T-helper 2 cell (primary cell): Measurements from ENCODE around the gene MCC.

Experiments used
- DNase-seq, 5 experiments: peaks; one replicate each; pipeline versions ENCODE4 v3.0.0 to v3.0.0-alpha.2; 2012 to 2022

The MCC gene

GRCh38 chr5:113020461-113021273, 467.6 kb downstream of the MCC start:
- peak in 2 of 5 experiments; percentile 8 to 92 for DNase-seq

GRCh38 chr5:113017881-113018635, 470.2 kb downstream of the MCC start:
- DNase-seq = peak in 1 of 5 experiments; percentile 75

- no peak for DNase-seq
Observed at GRCh38 chr5:113005454-113005853, 482.8 kb downstream of the MCC start.

- DNase-seq = no peak
Observed at GRCh38 chr5:113003763-113004162, 484.5 kb downstream of the MCC start.

GRCh38 chr5:113002423-113002822, 485.8 kb downstream of the MCC start:
- DNase-seq = no peak

GRCh38 chr5:113000466-113000865, 487.8 kb downstream of the MCC start:
- DNase-seq = no peak

GRCh38 chr5:112998296-112998695, 490.0 kb downstream of the MCC start:
- DNase-seq = no peak

GRCh38 chr5:112996830-112997374, 491.4 kb downstream of the MCC start:
- no peak for DNase-seq

GRCh38 chr5:112995764-112996618, 492.3 kb downstream of the MCC start:
- DNase-seq = peak; percentile 24 to 66 (median 59)

GRCh38 chr5:112986224-112986623, 502.0 kb downstream of the MCC start:
- no peak for DNase-seq

GRCh38 chr5:112983363-112983762, 504.9 kb downstream of the MCC start:
- no peak for DNase-seq

- DNase-seq = no peak
Observed at GRCh38 chr5:112979723-112980122, 508.5 kb downstream of the MCC start.

GRCh38 chr5:112978836-112979235, 509.4 kb downstream of the MCC start:
- DNase-seq = no peak

GRCh38 chr5:112977440-112977861, 510.8 kb downstream of the MCC start:
- no peak for DNase-seq

GRCh38 chr5:112976432-112977309, 511.6 kb downstream of the MCC start, which contains the start of gene DCP2:
DCP2 (plus strand) TSS chr5:112976798; CDS start chr5:112976934, 136 bp downstream.
- peak; percentile 85 to 99 (median 93) for DNase-seq

- DNase-seq = peak in 1 of 5 experiments; percentile 76
Observed at GRCh38 chr5:112975721-112976431, 512.4 kb downstream of the MCC start.

GRCh38 chr5:112974901-112975300, 513.4 kb downstream of the MCC start:
- no peak for DNase-seq

GRCh38 chr5:112973904-112974303, 514.3 kb downstream of the MCC start:
- no peak for DNase-seq

- no peak for DNase-seq
Observed at GRCh38 chr5:112973036-112973435, 515.2 kb downstream of the MCC start.
